ENCODE results near the gene PLXDC2.

The PLXDC2 gene

DNA sequence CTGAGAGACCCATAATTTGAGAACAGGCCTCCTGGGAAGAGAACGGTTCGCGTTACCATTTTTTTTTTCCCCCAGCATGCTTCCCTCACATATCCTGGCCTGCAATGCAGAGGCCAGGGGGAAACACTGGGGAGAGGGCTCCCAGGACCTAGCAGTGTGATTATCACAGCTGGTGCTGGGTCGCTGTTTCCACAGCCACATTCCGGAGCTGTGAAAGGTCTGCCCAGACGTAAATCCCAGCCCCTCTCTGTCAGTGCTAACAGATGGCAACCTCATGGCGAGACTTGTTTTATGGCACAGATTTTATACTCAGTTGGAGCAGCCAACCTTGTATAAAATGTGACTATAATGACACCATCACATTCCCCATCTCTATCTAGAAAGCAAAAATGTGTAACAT, 150.5 kb downstream of the PLXDC2 start:
- Histone ChIP-seq H3K4me1 (ENCODE audit: control insufficient read depth, low read length) (no peaks in the 10 kb centered on the region), H3K4me2 (ENCODE audit: low read length) (no peak overlapping the region), H3K9me3 (ENCODE audit: control insufficient read depth, insufficient read depth, low read length) (no peaks in the 10 kb centered on the region), H3F3A (ENCODE audit: control insufficient read depth, insufficient read depth) (no peaks in the 10 kb centered on the region), H3K4me3 (ENCODE audit: low read length) (no peak overlapping the region), H3K9me2 (replicated peaks; ENCODE audit: control insufficient read depth, low read length) (no peaks in the 10 kb centered on the region), H3K27ac (ENCODE audit: low read depth, low read length) (no peak overlapping the region), H3K36me3 (ENCODE audit: control insufficient read depth, low read length) (no peaks in the 10 kb centered on the region), H3K27me3 (ENCODE audit: control insufficient read depth, low read length) (no peaks in the 10 kb centered on the region), H4K20me1 (ENCODE audit: control insufficient read depth, insufficient read depth, low read depth, low read length) (no peaks in the 10 kb centered on the region), H3K79me2 (ENCODE audit: control insufficient read depth, low read length) (no peaks in the 10 kb centered on the region)
- TF ChIP-seq EZH2phosphoT487 (IDR thresholded peaks at IDR 0.05; ENCODE audit: borderline replicate concordance, low read length) = no peak
- TF ChIP-seq CTCF (IDR thresholded peaks at IDR 0.05; ENCODE audit: low read depth, low read length, poor library complexity, severe bottlenecking) = no peak

DNA sequence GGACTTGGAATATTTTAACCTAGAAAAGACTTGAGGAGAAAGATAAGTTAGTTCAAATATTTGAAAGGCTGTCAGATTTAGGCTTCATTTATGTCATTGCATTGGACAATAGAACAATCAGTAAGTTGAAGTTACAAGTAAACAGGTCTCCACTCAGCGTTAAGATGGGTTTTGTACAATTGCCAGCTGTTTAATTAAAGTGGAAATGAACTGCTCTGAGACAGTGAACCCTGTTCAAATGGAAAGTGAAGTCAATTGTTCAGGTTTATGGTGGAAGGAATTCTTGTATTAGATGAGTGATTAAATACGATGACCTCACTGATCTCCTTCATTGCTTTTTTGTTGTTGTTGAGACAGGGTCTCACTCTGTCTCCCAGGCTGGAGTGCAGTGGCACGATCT, 151.7 kb downstream of the PLXDC2 start:
- Histone ChIP-seq H3K4me3 (ENCODE audit: low read length) (no peak overlapping the region), H4K20me1 (ENCODE audit: control insufficient read depth, insufficient read depth, low read depth, low read length) (no peaks in the 10 kb centered on the region), H3K36me3 (ENCODE audit: control insufficient read depth, low read length) (no peaks in the 10 kb centered on the region), H3K4me1 (ENCODE audit: control insufficient read depth, low read length) (no peaks in the 10 kb centered on the region), H3K9me3 (ENCODE audit: control insufficient read depth, insufficient read depth, low read length) (no peaks in the 10 kb centered on the region), H3K9me2 (replicated peaks; ENCODE audit: control insufficient read depth, low read length) (no peaks in the 10 kb centered on the region), H3K27me3 (ENCODE audit: control insufficient read depth, low read length) (no peaks in the 10 kb centered on the region), H3K79me2 (ENCODE audit: control insufficient read depth, low read length) (no peaks in the 10 kb centered on the region), H3K27ac (ENCODE audit: low read depth, low read length) (no peak overlapping the region), H3K4me2 (ENCODE audit: low read length) (no peak overlapping the region), H3F3A (ENCODE audit: control insufficient read depth, insufficient read depth) (no peaks in the 10 kb centered on the region)
- TF ChIP-seq EZH2phosphoT487 (IDR thresholded peaks at IDR 0.05; ENCODE audit: borderline replicate concordance, low read length) (no peak), CTCF (IDR thresholded peaks at IDR 0.05; ENCODE audit: low read depth, low read length, poor library complexity, severe bottlenecking) (no peak)

- H3K9me3 ChIP-seq (ENCODE audit: control insufficient read depth, insufficient read depth, low read length) = no peaks in the 10 kb centered on the region
- no peaks in the 10 kb centered on the region for H3K36me3 ChIP-seq (ENCODE audit: control insufficient read depth, low read length)
- no peaks in the 10 kb centered on the region for H3F3A ChIP-seq (ENCODE audit: control insufficient read depth, insufficient read depth)
- no peaks in the 10 kb centered on the region for H3K9me2 ChIP-seq (replicated peaks; ENCODE audit: control insufficient read depth, low read length)
- H4K20me1 ChIP-seq (ENCODE audit: control insufficient read depth, insufficient read depth, low read depth, low read length) = no peaks in the 10 kb centered on the region
- no peak overlapping the region for H3K27ac ChIP-seq (ENCODE audit: low read depth, low read length)
- H3K27me3 ChIP-seq (ENCODE audit: control insufficient read depth, low read length) = no peaks in the 10 kb centered on the region
- H3K4me3 ChIP-seq (ENCODE audit: low read length) = no peak overlapping the region
- no peaks in the 10 kb centered on the region for H3K79me2 ChIP-seq (ENCODE audit: control insufficient read depth, low read length)
- H3K4me2 ChIP-seq (ENCODE audit: low read length) = no peak overlapping the region
- H3K4me1 ChIP-seq (ENCODE audit: control insufficient read depth, low read length) = no peaks in the 10 kb centered on the region
- TF ChIP-seq CTCF (IDR thresholded peaks at IDR 0.05; ENCODE audit: low read depth, low read length, poor library complexity, severe bottlenecking) = no peak
- no peak for TF ChIP-seq EZH2phosphoT487 (IDR thresholded peaks at IDR 0.05; ENCODE audit: borderline replicate concordance, low read length)
Observed at GRCh38 chr10:19968745-19969144, 152.5 kb downstream of the PLXDC2 start.

GRCh38 chr10:19970256-19970655, 154.0 kb downstream of the PLXDC2 start:
- H3K27ac ChIP-seq (ENCODE audit: low read depth, low read length) = no peak overlapping the region
- H4K20me1 ChIP-seq (ENCODE audit: control insufficient read depth, insufficient read depth, low read depth, low read length) = no peaks in the 10 kb centered on the region
- TF ChIP-seq EZH2phosphoT487 (IDR thresholded peaks at IDR 0.05; ENCODE audit: borderline replicate concordance, low read length) (no peak), CTCF (IDR thresholded peaks at IDR 0.05; ENCODE audit: low read depth, low read length, poor library complexity, severe bottlenecking) (no peak)
- no peaks in the 10 kb centered on the region for H3K9me2 ChIP-seq (replicated peaks; ENCODE audit: control insufficient read depth, low read length)
- H3K27me3 ChIP-seq (ENCODE audit: control insufficient read depth, low read length) = no peaks in the 10 kb centered on the region
- no peaks in the 10 kb centered on the region for H3K9me3 ChIP-seq (ENCODE audit: control insufficient read depth, insufficient read depth, low read length)
- H3K79me2 ChIP-seq (ENCODE audit: control insufficient read depth, low read length) = no peaks in the 10 kb centered on the region
- no peak overlapping the region for H3K4me3 ChIP-seq (ENCODE audit: low read length)
- H3F3A ChIP-seq (ENCODE audit: control insufficient read depth, insufficient read depth) = no peaks in the 10 kb centered on the region
- no peak overlapping the region for H3K4me2 ChIP-seq (ENCODE audit: low read length)
- H3K4me1 ChIP-seq (ENCODE audit: control insufficient read depth, low read length) = no peaks in the 10 kb centered on the region
- no peaks in the 10 kb centered on the region for H3K36me3 ChIP-seq (ENCODE audit: control insufficient read depth, low read length)
